ENCODE results near the gene CHAT.
A peak's percentile ranks its signal among the peaks of the same experiment; 100 is the strongest.

Gene CHAT

GRCh38 chr10:49597426-49598163 lies 16.2 kb upstream of the CHAT start:
- no peak for ATAC-seq

GRCh38 chr10:49598164-49598856 lies 15.5 kb upstream of the CHAT start:
- no peak for ATAC-seq

GRCh38 chr10:49598986-49599385 lies 14.9 kb upstream of the CHAT start:
- ATAC-seq, result no peak

GRCh38 chr10:49599546-49599945 lies 14.3 kb upstream of the CHAT start:
- ATAC-seq, result no peak

- ATAC-seq, result no peak
These were observed 13.8 kb upstream of the CHAT start for GRCh38 chr10:49600046-49600445.

- ATAC-seq, result no peak
These were observed 12.9 kb upstream of the CHAT start for GRCh38 chr10:49600781-49601400.

- ATAC-seq, result no peak
These were observed 12.0 kb upstream of the CHAT start for GRCh38 chr10:49601857-49602256.

GRCh38 chr10:49602380-49603023 lies 11.3 kb upstream of the CHAT start:
- no peak for ATAC-seq

- ATAC-seq, result no peak
These were observed 8.5 kb upstream of the CHAT start for GRCh38 chr10:49605216-49605938.

- no peak for ATAC-seq
These were observed 7.8 kb upstream of the CHAT start for GRCh38 chr10:49605939-49606509.

- peak; percentile 53 for ATAC-seq
These were observed 6.8 kb upstream of the CHAT start for GRCh38 chr10:49606981-49607535.

- no peak for ATAC-seq
These were observed 5.5 kb upstream of the CHAT start for GRCh38 chr10:49608166-49609005.

- ATAC-seq, result no peak
These were observed 4.9 kb upstream of the CHAT start for GRCh38 chr10:49609006-49609282.

GRCh38 chr10:49609283-49610113 lies 4.3 kb upstream of the CHAT start:
- no peak for ATAC-seq

- no peak for ATAC-seq
These were observed 3.8 kb upstream of the CHAT start, which contains the start of gene SLC18A3 for GRCh38 chr10:49610114-49610457. SLC18A3 (plus strand) TSS chr10:49610310; CDS start chr10:49610741, 431 bp downstream.

- no peak for ATAC-seq
These were observed 3.2 kb upstream of the CHAT start for GRCh38 chr10:49610458-49611165.

GRCh38 chr10:49611166-49611815 lies 2.5 kb upstream of the CHAT start:
- ATAC-seq, result no peak

- no peak for ATAC-seq
These were observed 1.9 kb upstream of the CHAT start for GRCh38 chr10:49611816-49612512.
